Activated CD4-positive, CD25-positive, alpha-beta regulatory T cell treated with anti-CD3 and anti-CD28 coated beads, Interleukin-2, amount 50 U/mL, for 16 hours (primary cell): Measurements from ENCODE around the gene DDIAS.
"Not testable (repeated sequence)": the region's sequence is repeated elsewhere in the genome, so short reads cannot be mapped to it uniquely, and the experiment has no call there.

Source experiments
- DNase-seq: peaks from one replicate; pipeline ENCODE4 v3.0.0-alpha.2; 2020; ENCODE audit warnings: low read depth, low spot score

The DDIAS gene

GRCh38 chr11:82922396-82923173, 21.0 kb downstream of the DDIAS start:
- not testable (repeated sequence) for DNase-seq

DNA sequence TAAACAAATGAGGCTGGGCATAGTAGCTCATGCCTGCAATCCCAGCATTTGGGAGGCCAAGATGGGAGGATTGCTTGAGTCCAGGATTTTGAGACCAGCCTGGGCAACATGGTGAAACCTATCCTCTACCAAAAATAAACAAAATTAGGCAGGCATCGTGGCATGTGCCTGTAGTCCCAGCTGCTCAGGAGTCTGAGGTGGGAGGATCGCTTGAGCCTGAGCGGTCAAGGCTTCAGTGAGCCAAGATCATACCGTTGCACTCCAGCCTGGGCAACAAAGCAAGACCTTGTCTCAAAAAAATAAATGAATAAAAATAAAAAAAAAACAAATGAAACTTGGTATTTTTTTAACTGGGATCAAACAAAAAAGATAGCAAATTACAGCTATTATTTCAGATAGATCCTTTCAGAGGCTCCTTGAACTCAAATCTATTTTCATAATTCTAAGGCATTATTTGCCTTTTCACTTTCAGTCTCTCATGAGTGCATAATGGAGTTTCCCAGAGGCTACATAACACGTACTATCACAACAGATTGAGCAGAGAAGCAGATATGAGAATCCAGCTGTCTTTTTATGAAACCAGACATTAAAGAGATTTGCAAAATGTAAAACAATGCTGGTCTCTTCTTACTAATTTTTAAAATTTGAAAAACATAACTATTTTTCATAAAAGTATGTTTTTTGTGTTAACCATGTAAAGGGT, 23.1 kb downstream of the DDIAS start:
- no peak for DNase-seq

GRCh38 chr11:82927264-82927880, 25.8 kb downstream of the DDIAS start:
- peak; percentile 10 for DNase-seq

- DNase-seq, result no peak
These were observed 27.6 kb downstream of the DDIAS start for GRCh38 chr11:82929121-82929520.

DNA sequence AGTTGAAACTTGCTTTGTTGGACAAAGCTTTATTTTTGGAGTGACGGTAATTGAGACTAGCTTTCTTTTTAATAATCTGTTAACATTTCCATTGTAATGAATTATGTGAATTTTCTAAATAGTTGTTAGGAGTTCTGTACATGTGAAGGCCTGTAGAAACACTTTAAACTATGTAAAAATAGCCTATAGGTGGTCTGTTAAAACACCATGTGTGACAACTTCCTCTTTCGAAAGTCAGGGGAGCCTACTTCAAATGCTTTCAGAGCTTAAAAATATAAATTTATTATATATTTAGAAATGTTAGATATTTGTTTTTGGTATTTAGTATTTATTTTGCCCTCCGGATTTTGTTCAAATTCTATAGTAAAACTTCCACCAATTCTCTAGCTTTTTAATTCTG, 28.7 kb downstream of the DDIAS start:
- DNase-seq, result no peak

- no peak for DNase-seq
These were observed 29.2 kb downstream of the DDIAS start for GRCh38 chr11:82930734-82931133.

GRCh38 chr11:82932564-82932963, 31.0 kb downstream of the DDIAS start:
- no peak for DNase-seq

DNA sequence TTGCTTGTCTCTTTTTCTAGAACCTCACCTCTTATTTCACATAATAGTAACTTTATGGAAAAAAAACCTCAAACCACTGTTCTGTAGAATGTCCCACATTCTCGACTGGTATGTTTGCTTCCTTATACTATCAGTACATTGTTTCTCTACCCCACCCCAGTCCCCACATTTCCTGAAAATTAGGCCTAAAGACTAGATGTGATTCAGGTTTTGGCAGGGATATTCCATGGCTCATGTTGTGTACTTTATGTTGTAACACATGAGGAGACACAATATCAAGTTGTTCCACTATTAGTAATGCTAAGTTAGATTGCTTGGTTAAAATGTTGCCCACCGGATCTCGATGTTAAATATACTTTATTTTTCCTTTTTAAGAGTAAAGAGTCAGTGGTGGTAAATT, 34.7 kb downstream of the DDIAS start:
- no peak for DNase-seq

DNA sequence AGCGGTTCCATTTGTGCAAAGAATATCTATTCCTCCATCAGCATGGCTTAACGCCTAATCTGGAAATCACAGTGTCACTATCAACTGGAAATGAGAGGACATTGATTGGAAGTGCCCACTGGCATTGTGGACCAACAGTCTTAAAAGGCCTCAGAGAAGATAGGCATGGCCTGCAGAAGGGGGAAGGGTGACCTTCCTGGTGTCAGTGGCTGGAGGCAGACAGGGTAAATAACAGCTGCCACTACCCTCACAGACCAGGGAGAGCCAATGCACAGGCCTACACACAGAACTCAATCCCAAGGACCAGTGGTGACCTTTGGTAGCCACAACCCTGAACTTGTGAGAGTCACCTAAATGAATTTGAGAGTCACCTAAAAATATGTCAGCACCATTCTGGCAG, 36.0 kb downstream of the DDIAS start:
- no peak for DNase-seq

DNA sequence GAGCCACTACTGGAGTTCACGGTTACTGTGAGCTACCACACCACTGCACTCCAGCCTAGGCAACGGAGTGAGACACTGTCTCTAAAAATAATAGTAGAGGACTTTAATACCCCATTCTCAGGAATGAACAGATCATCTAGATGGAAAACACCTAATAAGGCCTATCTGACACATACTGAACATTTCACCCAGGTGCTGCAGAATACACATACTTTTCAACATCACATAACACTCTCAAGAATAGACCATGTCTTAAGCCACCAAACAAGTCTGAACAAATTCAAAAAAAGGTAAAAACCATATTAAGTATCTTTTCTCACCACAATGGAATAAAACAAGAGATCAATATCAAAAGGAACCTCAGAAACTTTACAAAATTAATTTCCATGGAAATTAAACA, 37.9 kb downstream of the DDIAS start:
- no peak for DNase-seq

- no peak for DNase-seq
These were observed 40.8 kb downstream of the DDIAS start for GRCh38 chr11:82942376-82942775.

GRCh38 chr11:82943430-82943829, 41.9 kb downstream of the DDIAS start:
- DNase-seq, result not testable (repeated sequence)

GRCh38 chr11:82944198-82944597, 42.7 kb downstream of the DDIAS start:
- DNase-seq, result no peak

DNA sequence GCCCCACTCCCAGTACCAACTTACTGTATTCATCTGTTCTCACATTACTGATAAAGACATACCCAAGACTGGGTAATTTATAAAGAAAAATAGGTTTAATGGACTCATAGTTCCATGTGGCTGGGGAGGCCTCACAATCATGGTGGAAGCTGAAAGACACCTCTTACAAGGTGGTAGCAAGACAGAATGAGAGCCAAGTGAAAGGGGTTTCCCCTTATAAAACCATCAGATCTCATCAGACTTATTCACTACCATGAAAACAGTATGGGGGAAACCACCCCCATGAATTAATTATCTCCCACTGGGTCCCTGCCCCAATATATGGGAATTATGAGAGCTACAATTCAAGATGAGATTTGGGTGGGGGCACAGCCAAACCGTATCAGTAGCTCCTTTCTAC, 43.5 kb downstream of the DDIAS start:
- DNase-seq, result not testable (repeated sequence)

GRCh38 chr11:82945682-82946081, 44.1 kb downstream of the DDIAS start:
- no peak for DNase-seq

GRCh38 chr11:82949352-82949751, 47.8 kb downstream of the DDIAS start:
- DNase-seq, result no peak

GRCh38 chr11:82950502-82950901, 49.0 kb downstream of the DDIAS start:
- not testable (repeated sequence) for DNase-seq

DNA sequence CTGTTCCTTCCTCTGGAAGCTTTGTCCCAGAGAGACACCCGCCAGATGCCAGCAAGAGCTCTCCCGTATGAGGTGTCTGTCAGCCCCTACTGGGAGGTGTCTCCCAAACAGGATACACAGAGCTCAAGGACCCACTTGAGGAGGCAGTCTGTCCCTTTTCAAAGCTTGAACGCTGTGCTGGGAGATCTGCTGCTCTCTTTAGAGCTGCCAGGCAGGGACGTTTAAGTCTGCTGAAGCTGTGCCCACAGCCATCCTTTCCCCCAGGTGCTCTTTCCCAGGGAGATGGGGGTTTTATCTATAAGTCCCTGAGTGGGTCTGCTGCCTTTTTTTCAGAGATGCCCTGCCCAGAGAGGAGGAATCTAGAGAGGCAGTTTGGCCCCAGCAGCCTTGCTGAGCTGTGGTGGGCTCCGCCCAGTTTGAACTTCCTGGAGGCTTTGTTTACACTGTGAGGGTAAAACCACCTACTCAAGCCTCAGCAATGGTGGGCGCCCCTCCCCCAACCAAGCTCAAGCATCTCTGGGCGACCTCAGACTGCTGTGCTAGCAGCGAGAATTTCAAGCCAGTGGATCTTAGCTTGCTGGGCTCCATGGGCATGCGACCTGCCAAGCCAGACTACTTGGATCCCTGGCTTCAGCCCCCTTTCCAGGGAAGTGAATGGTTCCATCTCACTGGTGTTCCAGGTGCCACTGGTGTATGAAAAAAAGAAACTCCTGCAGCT, 54.4 kb downstream of the DDIAS start:
- DNase-seq, result not testable (repeated sequence)

DNA sequence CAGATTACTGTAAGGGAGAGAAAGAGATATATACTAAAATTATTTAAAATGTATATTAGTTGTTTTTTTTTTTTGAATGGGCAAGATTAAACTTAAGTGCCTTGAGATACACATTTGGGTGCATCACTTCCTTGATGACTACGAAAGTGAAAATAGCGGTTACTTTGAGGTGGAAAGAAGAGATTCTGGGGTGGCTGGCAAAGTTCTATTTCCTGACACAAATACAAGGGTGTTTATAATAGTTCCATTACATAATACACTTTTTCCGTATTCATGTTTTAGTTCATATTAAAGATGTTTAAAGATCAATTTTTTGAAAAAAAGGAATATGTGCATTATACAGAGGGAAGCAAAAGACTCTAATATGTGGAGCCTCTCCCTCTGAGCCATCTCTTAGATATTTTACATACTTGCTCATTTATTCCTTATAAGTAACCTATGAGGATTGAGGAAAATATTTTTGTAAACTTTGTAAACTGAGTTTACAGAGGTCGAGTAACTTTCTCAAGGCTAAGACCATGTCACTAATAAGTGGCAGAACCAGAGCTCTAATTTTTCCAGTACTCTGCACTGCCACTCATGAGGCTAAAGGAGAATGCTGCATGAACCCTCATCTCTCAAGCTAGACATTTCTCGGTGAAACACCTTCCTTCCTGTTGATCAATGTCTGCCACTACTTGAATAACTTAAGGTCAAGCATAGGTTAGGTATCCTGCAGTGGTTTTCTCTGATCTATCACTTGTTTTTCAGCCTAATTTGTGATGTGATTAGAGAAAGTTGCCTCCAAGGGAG, 58.6 kb downstream of the DDIAS start:
- no peak for DNase-seq

- no peak for DNase-seq
These were observed 59.2 kb downstream of the DDIAS start for GRCh38 chr11:82960779-82961143.

GRCh38 chr11:82962021-82962420, 60.5 kb downstream of the DDIAS start:
- DNase-seq, result not testable (repeated sequence)
